Upper lobe of left lung (tissue), 6 donors: ENCODE measurements around the gene FAM83G. TPM values are rescaled to one million over a fixed set of nuclear protein-coding genes. Genes with fewer than 3 reads are reported as not detected.

Experiments
- ATAC-seq, 2 donors: fragments of 200-7000 bp; cut with Tn5 transposase; one replicate each; pipeline ENCODE4 v1.9.1; 2022; ENCODE audit warnings: mild to moderate bottlenecking in 2 of 2, moderate library complexity in 2 of 2; ENCODE audit not compliant: low FRiP score in 2 of 2
- DNase-seq, 2 donors: peaks; one replicate each; pipeline ENCODE4 v3.0.0-alpha.2; 2019 to 2020
- H3K27ac ChIP-seq, 4 donors: fragments of 200-600 bp; sonication (generic); one replicate each; pipeline ENCODE4 v1.5.1; 2016 to 2019
- H3K27me3 ChIP-seq, 4 donors: fragments of 200-600 bp; sonication (generic); one replicate each; pipeline ENCODE4 v1.5.1; 2017 to 2019
- H3K36me3 ChIP-seq, 4 donors: fragments of 200-600 bp; sonication (generic); one replicate each; pipeline ENCODE4 v1.5.1; 2016 to 2019
- H3K4me1 ChIP-seq, 4 donors: fragments of 200-600 bp; sonication (generic); one replicate each; pipeline ENCODE4 v1.5.1; 2018 to 2019
- H3K4me3 ChIP-seq, 4 donors: fragments of 200-600 bp; sonication (generic); one replicate each; pipeline ENCODE4 v1.5.1; 2017 to 2019; ENCODE audit warnings: mild to moderate bottlenecking in 2 of 4, moderate library complexity in 1 of 4
- H3K9me3 ChIP-seq, 4 donors: fragments of 200-600 bp; sonication (generic); one replicate each; pipeline ENCODE4 v1.5.1; 2018 to 2019
- EP300 ChIP-seq, 4 donors: sonication (generic); formaldehyde crosslinking; IDR thresholded peaks; one replicate each; pipeline ENCODE4 v1.5.1; 2017; ENCODE audit warnings: antibody characterized with exemption in 4 of 4, control low read depth in 2 of 4
- POLR2A ChIP-seq, 4 donors: fragments of 450-650 bp; IDR thresholded peaks; one replicate each; pipeline ENCODE4 v1.5.1; 2016 to 2017; ENCODE audit warnings: antibody characterized with exemption in 4 of 4, mild to moderate bottlenecking in 2 of 4
- POLR2AphosphoS5 ChIP-seq, 2 donors: sonication (generic); formaldehyde crosslinking; IDR thresholded peaks; one replicate each; pipeline ENCODE4 v1.5.1; 2017; ENCODE audit warnings: antibody characterized with exemption in 2 of 2
- WGBS, 2 donors: methylation state at CpG; one replicate each; pipeline ENCODE4 v1.1.5; 2017 to 2018; 5-methylcytosine and 5-hydroxymethylcytosine counted together
- total RNA-seq, 6 donors: library from RNA; depleted of rRNA in 4 of 6; stranded (reverse); fragments of >200 nt in 4 of 6; gene quantifications; one replicate each; pipeline versions ENCODE4 v1.1.0 to v1.2.1, GENCODE V29; 2016 to 2021
- TF ChIP-seq, protein P1 (sequence below), 6 experiments: fragments of 450-650 bp in 4 of 6; fragments of 200-600 bp in 2 of 6; sonication (generic) in 2 of 6; IDR thresholded peaks; one replicate each; pipeline ENCODE4 v1.5.1; 2016 to 2019; ENCODE audit warnings: antibody characterized with exemption in 6 of 6
- donor health status: DM: no; HTN: no; CAD: no; lungs with moderate emphysema.
- donor health status: DM: no; HTN: yes; CAD: no; lungs with severe emphysema.

Gene FAM83G
- total RNA-seq, 6 donors from 2014 or later, result 3.1 to 17.2 (median 11.2) TPM

DNA sequence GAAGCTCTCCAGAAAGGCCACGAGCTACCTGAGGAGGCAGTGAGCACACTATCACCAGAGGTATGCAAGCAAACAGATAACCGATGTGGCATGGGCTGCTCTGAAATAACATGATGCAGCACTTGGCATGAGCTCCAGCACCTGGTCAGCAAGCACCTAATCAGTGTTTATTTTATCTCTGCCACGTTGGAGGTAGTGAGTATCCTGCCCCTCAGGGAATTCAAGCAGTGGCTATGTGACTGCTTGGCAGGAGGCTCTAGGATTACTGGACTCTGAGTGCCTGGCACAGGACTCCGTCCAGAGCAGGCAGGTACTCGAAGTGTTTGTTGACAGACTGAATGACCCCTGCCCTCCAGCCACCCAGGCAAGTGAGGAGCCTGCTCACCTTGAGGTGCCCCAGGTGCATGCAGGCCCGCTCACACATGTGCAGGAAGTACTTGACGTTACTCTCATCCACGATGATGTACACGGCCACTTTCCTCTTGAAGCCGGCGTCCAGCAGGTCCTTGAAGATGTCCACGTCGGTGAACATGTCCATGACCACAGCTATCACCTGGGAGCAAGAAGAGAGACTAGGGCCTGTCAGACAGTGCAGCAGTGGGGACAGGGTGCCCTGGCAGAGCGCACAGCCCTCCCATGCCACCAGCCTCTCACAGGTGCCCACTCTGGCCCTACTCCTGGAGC lies 16.6 kb downstream of the FAM83G start:
- H3K27ac ChIP-seq, result no peak overlapping the region
- 73% methylated on average over 2 to 14 of the region's 14 CpGs for WGBS, 2 donors
- no peak overlapping the region for H3K4me3 ChIP-seq
- no peaks in the 10 kb centered on the region for H3K9me3 ChIP-seq
- DNase-seq (peak in 1 of 2 donors; percentile 76), ATAC-seq (peak in 1 of 2 donors; percentile 32)
- peaks cover 0 to 27% (median 16%) of the 10 kb centered on the region in 4 donors for H3K4me1 ChIP-seq
- H3K36me3 ChIP-seq, result no peaks in the 10 kb centered on the region
- TF ChIP-seq POLR2AphosphoS5 (IDR thresholded peaks at IDR 0.05), result peak in 1 of 2 donors; percentile 10
- peak in 1 of 4 donors; percentile 16 for TF ChIP-seq POLR2A (IDR thresholded peaks at IDR 0.05)
- no peak for TF ChIP-seq EP300 (IDR thresholded peaks at IDR 0.05)
- H3K27me3 ChIP-seq, result no peaks in the 10 kb centered on the region

DNA sequence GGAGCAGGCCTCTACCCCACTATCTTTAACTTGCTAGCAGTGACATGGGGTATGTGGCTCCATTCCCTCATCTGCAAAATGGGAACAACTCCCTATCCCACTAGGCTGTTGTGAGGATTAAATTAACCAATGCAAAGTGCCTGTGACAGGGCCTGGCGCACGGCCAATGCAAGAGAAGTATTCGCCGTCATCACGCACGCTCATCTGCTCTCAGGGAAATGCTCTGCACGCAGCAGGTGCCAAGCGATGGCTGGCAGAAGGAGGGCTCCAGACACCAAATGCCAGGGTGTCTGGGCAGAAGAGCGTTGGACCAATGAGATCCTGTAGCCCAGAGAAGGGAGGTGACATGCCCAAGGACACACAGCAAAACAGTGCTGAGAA lies 17.3 kb downstream of the FAM83G start:
- TF ChIP-seq POLR2A (IDR thresholded peaks at IDR 0.05), result no peak
- TF ChIP-seq, protein P1, sequence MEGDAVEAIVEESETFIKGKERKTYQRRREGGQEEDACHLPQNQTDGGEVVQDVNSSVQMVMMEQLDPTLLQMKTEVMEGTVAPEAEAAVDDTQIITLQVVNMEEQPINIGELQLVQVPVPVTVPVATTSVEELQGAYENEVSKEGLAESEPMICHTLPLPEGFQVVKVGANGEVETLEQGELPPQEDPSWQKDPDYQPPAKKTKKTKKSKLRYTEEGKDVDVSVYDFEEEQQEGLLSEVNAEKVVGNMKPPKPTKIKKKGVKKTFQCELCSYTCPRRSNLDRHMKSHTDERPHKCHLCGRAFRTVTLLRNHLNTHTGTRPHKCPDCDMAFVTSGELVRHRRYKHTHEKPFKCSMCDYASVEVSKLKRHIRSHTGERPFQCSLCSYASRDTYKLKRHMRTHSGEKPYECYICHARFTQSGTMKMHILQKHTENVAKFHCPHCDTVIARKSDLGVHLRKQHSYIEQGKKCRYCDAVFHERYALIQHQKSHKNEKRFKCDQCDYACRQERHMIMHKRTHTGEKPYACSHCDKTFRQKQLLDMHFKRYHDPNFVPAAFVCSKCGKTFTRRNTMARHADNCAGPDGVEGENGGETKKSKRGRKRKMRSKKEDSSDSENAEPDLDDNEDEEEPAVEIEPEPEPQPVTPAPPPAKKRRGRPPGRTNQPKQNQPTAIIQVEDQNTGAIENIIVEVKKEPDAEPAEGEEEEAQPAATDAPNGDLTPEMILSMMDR (IDR thresholded peaks at IDR 0.05), result no peak
- WGBS, 2 donors, result 93 to 96% methylated on average over 9 of the region's 9 CpGs
- no peak overlapping the region for H3K27ac ChIP-seq
- ATAC-seq, result no peak
- no peak overlapping the region for H3K4me3 ChIP-seq
- no peaks in the 10 kb centered on the region for H3K9me3 ChIP-seq
- H3K27me3 ChIP-seq, result no peaks in the 10 kb centered on the region
- H3K36me3 ChIP-seq, result no peaks in the 10 kb centered on the region
- H3K4me1 ChIP-seq, result peaks cover 0 to 21% (median 10%) of the 10 kb centered on the region in 4 donors
- no peak for DNase-seq

DNA sequence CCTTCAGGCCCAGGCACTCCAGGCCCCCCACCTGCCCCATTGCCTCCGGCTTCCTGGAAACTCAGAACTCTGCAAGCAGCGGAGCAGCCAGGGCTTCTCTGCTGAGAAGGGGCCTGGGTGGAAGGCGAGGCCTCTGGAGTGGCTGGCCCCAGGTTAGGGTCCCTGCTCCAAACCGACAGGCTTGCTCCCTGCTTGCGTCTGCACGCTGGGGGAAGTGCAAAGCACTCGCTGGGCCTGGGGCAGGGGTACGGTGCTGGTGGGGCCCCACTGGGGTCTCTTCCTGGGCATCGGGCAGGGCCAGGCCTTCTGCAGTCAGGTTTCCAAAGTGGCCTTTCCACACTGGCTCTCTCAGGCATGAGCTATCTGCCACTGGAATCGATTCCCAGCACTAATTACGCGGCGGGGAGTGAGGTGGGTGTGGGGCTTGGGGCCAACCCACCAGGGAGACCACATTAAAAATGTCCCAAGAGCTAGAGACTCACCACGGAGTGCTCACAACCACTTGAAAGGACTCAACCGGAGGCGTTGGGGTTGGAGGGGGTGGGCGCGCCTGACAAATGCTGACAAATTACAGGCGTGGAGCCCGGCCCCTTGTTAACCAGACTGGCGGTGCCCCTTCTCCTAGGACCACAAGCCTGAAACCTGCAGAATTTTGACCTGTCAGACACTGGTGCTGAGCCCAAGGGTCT lies 17.9 kb downstream of the FAM83G start:
- Histone ChIP-seq H3K27me3 (no peaks in the 10 kb centered on the region), H3K27ac (no peak overlapping the region), H3K9me3 (no peaks in the 10 kb centered on the region), H3K4me3 (no peak overlapping the region), H3K36me3 (no peaks in the 10 kb centered on the region), H3K4me1 (peaks cover 0 to 16% (median 6%) of the 10 kb centered on the region in 4 donors)
- no peak for DNase-seq
- ATAC-seq, result no peak
- no peak for TF ChIP-seq POLR2AphosphoS5 (IDR thresholded peaks at IDR 0.05)
- no peak for TF ChIP-seq POLR2A (IDR thresholded peaks at IDR 0.05)
- TF ChIP-seq EP300 (IDR thresholded peaks at IDR 0.05), result no peak
- TF ChIP-seq, protein P1 (IDR thresholded peaks at IDR 0.05), result no peak
- 87 to 96% methylated on average over 5 to 21 of the region's 21 CpGs for WGBS, 2 donors

DNA sequence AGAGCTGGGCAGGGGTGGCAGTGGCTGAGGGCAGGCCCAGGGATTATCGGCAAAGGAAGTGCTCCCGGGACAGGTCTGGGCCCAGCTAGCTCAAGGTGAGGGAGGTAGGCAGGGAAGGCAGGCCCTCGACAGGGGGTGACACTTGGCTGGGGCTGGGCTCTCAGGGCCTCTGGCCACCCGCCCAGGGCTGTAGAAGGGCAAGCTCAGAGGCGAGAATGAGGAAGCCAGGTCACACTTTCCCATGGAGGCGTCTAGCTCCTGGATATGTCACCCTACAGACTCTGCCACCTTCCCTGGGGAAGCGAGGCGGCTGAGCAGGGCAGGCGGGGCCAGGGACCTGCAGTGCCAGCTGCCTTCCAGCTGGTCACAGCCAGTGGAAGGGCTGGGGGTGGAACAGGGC lies 19.1 kb downstream of the FAM83G start:
- Histone ChIP-seq H3K27me3 (no peaks in the 10 kb centered on the region), H3K27ac (no peak overlapping the region), H3K9me3 (no peaks in the 10 kb centered on the region), H3K36me3 (no peaks in the 10 kb centered on the region), H3K4me3 (no peak overlapping the region), H3K4me1 (peaks cover 0 to 16% (median 6%) of the 10 kb centered on the region in 4 donors)
- TF ChIP-seq POLR2AphosphoS5 (IDR thresholded peaks at IDR 0.05) (no peak), POLR2A (IDR thresholded peaks at IDR 0.05) (no peak), EP300 (IDR thresholded peaks at IDR 0.05) (no peak)
- TF ChIP-seq, protein P1 (IDR thresholded peaks at IDR 0.05), result no peak
- no peak for DNase-seq
- 88 to 89% methylated on average over 6 to 9 of the region's 9 CpGs for WGBS, 2 donors
- no peak for ATAC-seq

DNA sequence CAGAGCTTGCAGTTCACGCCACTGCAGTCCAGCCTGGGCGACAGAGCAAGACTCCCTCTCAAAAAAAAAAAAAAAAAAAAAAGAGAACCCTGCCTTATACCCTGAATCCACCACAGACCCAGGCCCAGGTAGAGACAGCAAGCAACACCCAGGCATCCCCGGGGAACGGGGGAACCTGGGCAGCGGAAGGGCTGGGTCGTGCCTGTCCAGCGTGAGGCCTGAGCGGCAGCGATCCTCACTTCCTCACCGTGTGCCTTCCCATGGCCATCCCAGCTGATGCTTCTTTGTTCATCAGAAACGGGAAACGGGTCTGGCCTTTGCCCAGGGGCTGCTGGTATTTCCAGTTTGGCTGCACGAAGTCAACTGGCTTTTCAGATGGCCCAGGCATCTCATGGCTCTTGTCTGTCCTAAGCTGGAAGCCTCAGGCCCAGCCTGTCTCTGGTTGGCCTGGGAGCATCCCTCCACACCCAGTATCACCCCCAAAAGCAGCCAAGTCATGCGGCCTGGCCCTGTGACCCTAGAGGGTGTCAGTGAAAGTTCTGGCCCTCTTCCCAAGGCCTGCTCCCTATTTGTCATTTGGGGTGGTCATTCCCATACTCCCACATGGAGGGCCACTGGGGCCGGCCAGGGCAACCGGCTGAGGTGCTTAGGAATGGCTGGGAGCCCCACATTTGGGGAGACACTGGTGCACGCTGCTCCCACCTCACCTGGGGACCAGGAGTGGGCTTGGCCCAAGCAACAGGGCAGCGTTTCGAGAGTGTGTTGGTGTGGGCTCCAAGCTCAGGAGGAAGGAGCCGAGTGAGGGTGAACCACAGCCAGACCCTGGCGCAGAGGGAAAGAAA lies 20.1 kb downstream of the FAM83G start:
- no peaks in the 10 kb centered on the region for H3K36me3 ChIP-seq
- H3K4me1 ChIP-seq, result peaks cover 0 to 16% (median 6%) of the 10 kb centered on the region in 4 donors
- DNase-seq, result no peak
- WGBS, 2 donors, result 90 to 91% methylated on average over 18 to 21 of the region's 21 CpGs
- no peak for TF ChIP-seq EP300 (IDR thresholded peaks at IDR 0.05)
- TF ChIP-seq, protein P1 (IDR thresholded peaks at IDR 0.05), result no peak
- no peak for TF ChIP-seq POLR2A (IDR thresholded peaks at IDR 0.05)
- H3K27me3 ChIP-seq, result no peaks in the 10 kb centered on the region
- H3K9me3 ChIP-seq, result no peaks in the 10 kb centered on the region
- H3K27ac ChIP-seq, result no peak overlapping the region
- H3K4me3 ChIP-seq, result no peak overlapping the region
- ATAC-seq, result no peak
